ENCODE data around the gene SPEN. TPM values are rescaled to one million over a fixed set of nuclear protein-coding genes. Genes with fewer than 3 reads are reported as not detected.

SPEN gene
- total and polyA plus RNA-seq, 2 experiments from 2014 or later, result 14.9 to 43.6 TPM

DNA sequence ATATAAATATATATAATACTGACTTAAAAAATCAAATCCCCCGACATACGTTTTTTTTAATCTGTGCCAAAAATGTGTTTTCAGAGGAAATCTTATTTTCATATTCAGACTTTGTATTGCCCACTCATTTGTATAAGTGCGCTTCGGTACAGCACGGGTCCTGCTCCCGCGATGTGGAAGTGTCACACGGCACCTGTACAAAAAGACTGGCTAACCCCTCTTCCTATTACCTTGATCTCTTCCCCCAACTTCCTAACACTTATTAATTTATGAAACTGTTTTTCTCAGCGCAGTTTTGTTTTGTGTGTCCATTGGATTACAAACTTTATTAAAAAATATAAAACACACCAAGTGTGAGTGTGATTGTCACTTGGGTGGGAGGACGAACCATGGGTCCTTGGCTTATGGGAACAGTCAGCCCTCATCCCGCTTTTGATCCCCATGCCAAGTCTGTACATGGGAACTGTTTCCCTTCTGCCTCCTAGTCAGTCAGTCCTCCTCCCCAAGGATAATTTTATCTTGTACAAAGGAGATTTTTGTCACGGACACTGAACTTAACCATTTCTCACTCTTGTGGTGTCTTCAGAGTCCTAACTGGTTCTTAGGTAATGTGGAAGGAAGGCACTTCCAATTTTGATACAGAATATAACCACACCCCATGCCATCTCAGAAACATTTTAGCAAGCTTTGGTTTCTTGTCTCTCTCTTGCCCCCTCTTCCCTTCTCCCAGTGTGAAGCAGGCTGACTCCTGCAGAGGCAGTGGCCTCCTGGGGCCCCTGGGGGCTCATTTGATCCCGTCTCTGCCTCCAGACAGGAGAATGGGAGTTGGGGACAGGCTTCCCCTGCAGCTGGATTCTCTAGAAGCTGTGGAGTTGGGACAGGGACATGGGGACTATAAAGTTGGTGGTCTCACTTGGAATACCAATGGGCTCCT lies 92.9 kb downstream of the SPEN start:
- no peak for TF ChIP-seq ZNF114 (CRISPR knock-in tag; IDR thresholded peaks at IDR 0.05)
- no peak for TF ChIP-seq EZH2 (IDR thresholded peaks at IDR 0.05; ENCODE audit: low read depth, unreplicated experiment)
- TF ChIP-seq NANOG (IDR thresholded peaks at IDR 0.05; ENCODE audit: borderline replicate concordance), result no peak
- TF ChIP-seq, protein P1, sequence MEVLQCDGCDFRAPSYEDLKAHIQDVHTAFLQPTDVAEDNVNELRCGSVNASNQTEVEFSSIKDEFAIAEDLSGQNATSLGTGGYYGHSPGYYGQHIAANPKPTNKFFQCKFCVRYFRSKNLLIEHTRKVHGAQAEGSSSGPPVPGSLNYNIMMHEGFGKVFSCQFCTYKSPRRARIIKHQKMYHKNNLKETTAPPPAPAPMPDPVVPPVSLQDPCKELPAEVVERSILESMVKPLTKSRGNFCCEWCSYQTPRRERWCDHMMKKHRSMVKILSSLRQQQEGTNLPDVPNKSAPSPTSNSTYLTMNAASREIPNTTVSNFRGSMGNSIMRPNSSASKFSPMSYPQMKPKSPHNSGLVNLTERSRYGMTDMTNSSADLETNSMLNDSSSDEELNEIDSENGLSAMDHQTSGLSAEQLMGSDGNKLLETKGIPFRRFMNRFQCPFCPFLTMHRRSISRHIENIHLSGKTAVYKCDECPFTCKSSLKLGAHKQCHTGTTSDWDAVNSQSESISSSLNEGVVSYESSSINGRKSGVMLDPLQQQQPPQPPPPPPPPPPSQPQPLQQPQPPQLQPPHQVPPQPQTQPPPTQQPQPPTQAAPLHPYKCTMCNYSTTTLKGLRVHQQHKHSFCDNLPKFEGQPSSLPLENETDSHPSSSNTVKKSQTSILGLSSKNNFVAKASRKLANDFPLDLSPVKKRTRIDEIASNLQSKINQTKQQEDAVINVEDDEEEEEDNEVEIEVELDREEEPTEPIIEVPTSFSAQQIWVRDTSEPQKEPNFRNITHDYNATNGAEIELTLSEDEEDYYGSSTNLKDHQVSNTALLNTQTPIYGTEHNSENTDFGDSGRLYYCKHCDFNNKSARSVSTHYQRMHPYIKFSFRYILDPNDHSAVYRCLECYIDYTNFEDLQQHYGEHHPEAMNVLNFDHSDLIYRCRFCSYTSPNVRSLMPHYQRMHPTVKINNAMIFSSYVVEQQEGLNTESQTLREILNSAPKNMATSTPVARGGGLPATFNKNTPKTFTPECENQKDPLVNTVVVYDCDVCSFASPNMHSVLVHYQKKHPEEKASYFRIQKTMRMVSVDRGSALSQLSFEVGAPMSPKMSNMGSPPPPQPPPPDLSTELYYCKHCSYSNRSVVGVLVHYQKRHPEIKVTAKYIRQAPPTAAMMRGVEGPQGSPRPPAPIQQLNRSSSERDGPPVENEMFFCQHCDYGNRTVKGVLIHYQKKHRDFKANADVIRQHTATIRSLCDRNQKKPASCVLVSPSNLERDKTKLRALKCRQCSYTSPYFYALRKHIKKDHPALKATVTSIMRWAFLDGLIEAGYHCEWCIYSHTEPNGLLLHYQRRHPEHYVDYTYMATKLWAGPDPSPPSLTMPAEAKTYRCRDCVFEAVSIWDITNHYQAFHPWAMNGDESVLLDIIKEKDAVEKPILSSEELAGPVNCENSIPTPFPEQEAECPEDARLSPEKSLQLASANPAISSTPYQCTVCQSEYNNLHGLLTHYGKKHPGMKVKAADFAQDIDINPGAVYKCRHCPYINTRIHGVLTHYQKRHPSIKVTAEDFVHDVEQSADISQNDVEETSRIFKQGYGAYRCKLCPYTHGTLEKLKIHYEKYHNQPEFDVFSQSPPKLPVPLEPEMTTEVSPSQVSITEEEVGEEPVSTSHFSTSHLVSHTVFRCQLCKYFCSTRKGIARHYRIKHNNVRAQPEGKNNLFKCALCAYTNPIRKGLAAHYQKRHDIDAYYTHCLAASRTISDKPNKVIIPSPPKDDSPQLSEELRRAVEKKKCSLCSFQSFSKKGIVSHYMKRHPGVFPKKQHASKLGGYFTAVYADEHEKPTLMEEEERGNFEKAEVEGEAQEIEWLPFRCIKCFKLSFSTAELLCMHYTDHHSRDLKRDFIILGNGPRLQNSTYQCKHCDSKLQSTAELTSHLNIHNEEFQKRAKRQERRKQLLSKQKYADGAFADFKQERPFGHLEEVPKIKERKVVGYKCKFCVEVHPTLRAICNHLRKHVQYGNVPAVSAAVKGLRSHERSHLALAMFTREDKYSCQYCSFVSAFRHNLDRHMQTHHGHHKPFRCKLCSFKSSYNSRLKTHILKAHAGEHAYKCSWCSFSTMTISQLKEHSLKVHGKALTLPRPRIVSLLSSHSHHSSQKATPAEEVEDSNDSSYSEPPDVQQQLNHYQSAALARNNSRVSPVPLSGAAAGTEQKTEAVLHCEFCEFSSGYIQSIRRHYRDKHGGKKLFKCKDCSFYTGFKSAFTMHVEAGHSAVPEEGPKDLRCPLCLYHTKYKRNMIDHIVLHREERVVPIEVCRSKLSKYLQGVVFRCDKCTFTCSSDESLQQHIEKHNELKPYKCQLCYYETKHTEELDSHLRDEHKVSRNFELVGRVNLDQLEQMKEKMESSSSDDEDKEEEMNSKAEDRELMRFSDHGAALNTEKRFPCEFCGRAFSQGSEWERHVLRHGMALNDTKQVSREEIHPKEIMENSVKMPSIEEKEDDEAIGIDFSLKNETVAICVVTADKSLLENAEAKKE (CRISPR knock-in tag; IDR thresholded peaks at IDR 0.05), result no peak
- no peak for TF ChIP-seq EZH2phosphoT487 (IDR thresholded peaks at IDR 0.05; ENCODE audit: unreplicated experiment)
- no peak for TF ChIP-seq JUNB (IDR thresholded peaks at IDR 0.05; ENCODE audit: unreplicated experiment)
- TF ChIP-seq, protein P2, sequence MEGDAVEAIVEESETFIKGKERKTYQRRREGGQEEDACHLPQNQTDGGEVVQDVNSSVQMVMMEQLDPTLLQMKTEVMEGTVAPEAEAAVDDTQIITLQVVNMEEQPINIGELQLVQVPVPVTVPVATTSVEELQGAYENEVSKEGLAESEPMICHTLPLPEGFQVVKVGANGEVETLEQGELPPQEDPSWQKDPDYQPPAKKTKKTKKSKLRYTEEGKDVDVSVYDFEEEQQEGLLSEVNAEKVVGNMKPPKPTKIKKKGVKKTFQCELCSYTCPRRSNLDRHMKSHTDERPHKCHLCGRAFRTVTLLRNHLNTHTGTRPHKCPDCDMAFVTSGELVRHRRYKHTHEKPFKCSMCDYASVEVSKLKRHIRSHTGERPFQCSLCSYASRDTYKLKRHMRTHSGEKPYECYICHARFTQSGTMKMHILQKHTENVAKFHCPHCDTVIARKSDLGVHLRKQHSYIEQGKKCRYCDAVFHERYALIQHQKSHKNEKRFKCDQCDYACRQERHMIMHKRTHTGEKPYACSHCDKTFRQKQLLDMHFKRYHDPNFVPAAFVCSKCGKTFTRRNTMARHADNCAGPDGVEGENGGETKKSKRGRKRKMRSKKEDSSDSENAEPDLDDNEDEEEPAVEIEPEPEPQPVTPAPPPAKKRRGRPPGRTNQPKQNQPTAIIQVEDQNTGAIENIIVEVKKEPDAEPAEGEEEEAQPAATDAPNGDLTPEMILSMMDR (conservative IDR thresholded peaks at IDR 0.05; ENCODE audit: low read depth in 2 of 2), result no peak
- no peak for TF ChIP-seq STAT1 (IDR thresholded peaks at IDR 0.05; ENCODE audit: unreplicated experiment)
- TF ChIP-seq POLR2AphosphoS5 (IDR thresholded peaks at IDR 0.05; ENCODE audit: low read depth), result no peak
- TF ChIP-seq CREB1 (CRISPR knock-in tag; IDR thresholded peaks at IDR 0.05; ENCODE audit: low read depth), result no peak
- TF ChIP-seq, protein P3, sequence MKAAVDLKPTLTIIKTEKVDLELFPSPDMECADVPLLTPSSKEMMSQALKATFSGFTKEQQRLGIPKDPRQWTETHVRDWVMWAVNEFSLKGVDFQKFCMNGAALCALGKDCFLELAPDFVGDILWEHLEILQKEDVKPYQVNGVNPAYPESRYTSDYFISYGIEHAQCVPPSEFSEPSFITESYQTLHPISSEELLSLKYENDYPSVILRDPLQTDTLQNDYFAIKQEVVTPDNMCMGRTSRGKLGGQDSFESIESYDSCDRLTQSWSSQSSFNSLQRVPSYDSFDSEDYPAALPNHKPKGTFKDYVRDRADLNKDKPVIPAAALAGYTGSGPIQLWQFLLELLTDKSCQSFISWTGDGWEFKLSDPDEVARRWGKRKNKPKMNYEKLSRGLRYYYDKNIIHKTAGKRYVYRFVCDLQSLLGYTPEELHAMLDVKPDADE (IDR thresholded peaks at IDR 0.05), result no peak
- TF ChIP-seq, protein P4, sequence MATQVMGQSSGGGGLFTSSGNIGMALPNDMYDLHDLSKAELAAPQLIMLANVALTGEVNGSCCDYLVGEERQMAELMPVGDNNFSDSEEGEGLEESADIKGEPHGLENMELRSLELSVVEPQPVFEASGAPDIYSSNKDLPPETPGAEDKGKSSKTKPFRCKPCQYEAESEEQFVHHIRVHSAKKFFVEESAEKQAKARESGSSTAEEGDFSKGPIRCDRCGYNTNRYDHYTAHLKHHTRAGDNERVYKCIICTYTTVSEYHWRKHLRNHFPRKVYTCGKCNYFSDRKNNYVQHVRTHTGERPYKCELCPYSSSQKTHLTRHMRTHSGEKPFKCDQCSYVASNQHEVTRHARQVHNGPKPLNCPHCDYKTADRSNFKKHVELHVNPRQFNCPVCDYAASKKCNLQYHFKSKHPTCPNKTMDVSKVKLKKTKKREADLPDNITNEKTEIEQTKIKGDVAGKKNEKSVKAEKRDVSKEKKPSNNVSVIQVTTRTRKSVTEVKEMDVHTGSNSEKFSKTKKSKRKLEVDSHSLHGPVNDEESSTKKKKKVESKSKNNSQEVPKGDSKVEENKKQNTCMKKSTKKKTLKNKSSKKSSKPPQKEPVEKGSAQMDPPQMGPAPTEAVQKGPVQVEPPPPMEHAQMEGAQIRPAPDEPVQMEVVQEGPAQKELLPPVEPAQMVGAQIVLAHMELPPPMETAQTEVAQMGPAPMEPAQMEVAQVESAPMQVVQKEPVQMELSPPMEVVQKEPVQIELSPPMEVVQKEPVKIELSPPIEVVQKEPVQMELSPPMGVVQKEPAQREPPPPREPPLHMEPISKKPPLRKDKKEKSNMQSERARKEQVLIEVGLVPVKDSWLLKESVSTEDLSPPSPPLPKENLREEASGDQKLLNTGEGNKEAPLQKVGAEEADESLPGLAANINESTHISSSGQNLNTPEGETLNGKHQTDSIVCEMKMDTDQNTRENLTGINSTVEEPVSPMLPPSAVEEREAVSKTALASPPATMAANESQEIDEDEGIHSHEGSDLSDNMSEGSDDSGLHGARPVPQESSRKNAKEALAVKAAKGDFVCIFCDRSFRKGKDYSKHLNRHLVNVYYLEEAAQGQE (IDR thresholded peaks at IDR 0.05; ENCODE audit: unreplicated experiment), result no peak
- TF ChIP-seq ZNF331 (CRISPR knock-in tag; IDR thresholded peaks at IDR 0.05; ENCODE audit: low read depth), result no peak
- Histone ChIP-seq H4K20me1 (replicated peaks; ENCODE audit: insufficient read depth) (no peaks in the 10 kb centered on the region; the same call in 1 of the 2 replicates), H3K79me2 (replicated peaks; ENCODE audit: insufficient read depth) (no peaks in the 10 kb centered on the region), H3K4me3 (no peak overlapping the region), H3K36me3 (ENCODE audit: insufficient read depth) (peaks cover 15% of the 10 kb centered on the region), H3K27me3 (ENCODE audit: insufficient read depth) (no peaks in the 10 kb centered on the region), H3K4me2 (no peak overlapping the region), H2AFZ (no peak overlapping the region), H3K9me2 (ENCODE audit: insufficient read depth) (no peaks in the 10 kb centered on the region), H3K27ac (ENCODE audit: low read depth) (no peak overlapping the region), H3F3A (replicated peaks; ENCODE audit: low read depth) (no peaks in the 10 kb centered on the region), H3K4me1 (ENCODE audit: insufficient read depth) (no peaks in the 10 kb centered on the region)
- Mint-ChIP-seq H3K9me3 (no peaks in the 10 kb centered on the region), H3K27ac (no peak overlapping the region), H3K27me3 (ENCODE audit: insufficient read depth, low read depth, poor library complexity) (peaks cover 13% of the 10 kb centered on the region), H3K36me3 (ENCODE audit: low read depth) (peaks cover 51% of the 10 kb centered on the region), H3K4me1 (peaks cover 7% of the 10 kb centered on the region), H3K4me3 (no peak overlapping the region)
- DNase-seq (ENCODE audit: low spot score), result no peak
- no peak for ATAC-seq

Measured in GM23338 (cell line).